ENCODE data around the gene EVI2A.

EVI2A gene

GRCh38 chr17:31321481-31321880 is at the start of gene EVI2A:
Gene EVI2A, minus strand, starts transcription at chr17:31321622. Its CDS starts 2,609 bp downstream, at chr17:31319013.
- TF ChIP-seq CTCF (IDR thresholded peaks at IDR 0.05; ENCODE audit: insufficient read depth, low read depth, low read length, missing control alignments), result no peak
- peak within 1 kb of the TSS; percentile 85 for H3K4me3 ChIP-seq (ENCODE audit: low read depth, low read length)
- peak; percentile 84 for DNase-seq (ENCODE audit: low read depth)

- TF ChIP-seq CTCF (IDR thresholded peaks at IDR 0.05; ENCODE audit: insufficient read depth, low read depth, low read length, missing control alignments), result no peak
- no peak for DNase-seq (ENCODE audit: low read depth)
- no peak overlapping the region for H3K4me3 ChIP-seq (ENCODE audit: low read depth, low read length)
These were observed 47.8 kb upstream of the EVI2A start for GRCh38 chr17:31369266-31369665.

- no peak overlapping the region for H3K4me3 ChIP-seq (ENCODE audit: low read depth, low read length)
- DNase-seq (ENCODE audit: low read depth), result no peak
- no peak for TF ChIP-seq CTCF (IDR thresholded peaks at IDR 0.05; ENCODE audit: insufficient read depth, low read depth, low read length, missing control alignments)
These were observed 44.7 kb upstream of the EVI2A start for GRCh38 chr17:31366088-31366487.

- DNase-seq (ENCODE audit: low read depth), result no peak
- no peak overlapping the region for H3K4me3 ChIP-seq (ENCODE audit: low read depth, low read length)
- TF ChIP-seq CTCF (IDR thresholded peaks at IDR 0.05; ENCODE audit: insufficient read depth, low read depth, low read length, missing control alignments), result no peak
These were observed 42.6 kb upstream of the EVI2A start for GRCh38 chr17:31364012-31364411.

- no peak for DNase-seq (ENCODE audit: low read depth)
- no peak overlapping the region for H3K4me3 ChIP-seq (ENCODE audit: low read depth, low read length)
- TF ChIP-seq CTCF (IDR thresholded peaks at IDR 0.05; ENCODE audit: insufficient read depth, low read depth, low read length, missing control alignments), result no peak
These were observed 36.5 kb upstream of the EVI2A start for GRCh38 chr17:31357839-31358394.

- H3K4me3 ChIP-seq (ENCODE audit: low read depth, low read length), result no peak overlapping the region
- TF ChIP-seq CTCF (IDR thresholded peaks at IDR 0.05; ENCODE audit: insufficient read depth, low read depth, low read length, missing control alignments), result no peak
- no peak for DNase-seq (ENCODE audit: low read depth)
These were observed 35.7 kb upstream of the EVI2A start for GRCh38 chr17:31357091-31357490.

- no peak for TF ChIP-seq CTCF (IDR thresholded peaks at IDR 0.05; ENCODE audit: insufficient read depth, low read depth, low read length, missing control alignments)
- no peak overlapping the region for H3K4me3 ChIP-seq (ENCODE audit: low read depth, low read length)
- no peak for DNase-seq (ENCODE audit: low read depth)
These were observed 34.5 kb upstream of the EVI2A start for GRCh38 chr17:31355935-31356334.
